Stromal cell of bone marrow (primary cell): Measurements from ENCODE around the gene HAUS3.
"Not testable (repeated sequence)": the region's sequence is repeated elsewhere in the genome, so short reads cannot be mapped to it uniquely, and the experiment has no call there.

Source experiments
- DNase-seq: peaks from one replicate; pipeline ENCODE4 v3.0.0-alpha.2; 2012; ENCODE audit warnings: low read depth

The HAUS3 gene

GRCh38 chr4:2275546-2276251 lies 33.8 kb upstream of the HAUS3 start:
- no peak for DNase-seq

- DNase-seq, result not testable (repeated sequence)
These were observed 33.1 kb upstream of the HAUS3 start for GRCh38 chr4:2275044-2275397.

- no peak for DNase-seq
These were observed 32.6 kb upstream of the HAUS3 start for GRCh38 chr4:2274320-2275043.

GRCh38 chr4:2273657-2274319 lies 31.9 kb upstream of the HAUS3 start:
- DNase-seq, result no peak

- DNase-seq, result no peak
These were observed 31.3 kb upstream of the HAUS3 start for GRCh38 chr4:2273221-2273620.

GRCh38 chr4:2272828-2273120 lies 30.9 kb upstream of the HAUS3 start:
- DNase-seq, result no peak

GRCh38 chr4:2272026-2272827 lies 30.3 kb upstream of the HAUS3 start:
- DNase-seq, result no peak

- no peak for DNase-seq
These were observed 29.5 kb upstream of the HAUS3 start for GRCh38 chr4:2271279-2272025.

GRCh38 chr4:2270341-2271165 lies 28.6 kb upstream of the HAUS3 start:
- DNase-seq, result no peak

- DNase-seq, result no peak
These were observed 27.8 kb upstream of the HAUS3 start for GRCh38 chr4:2269618-2270163.

GRCh38 chr4:2269206-2269531 lies 27.2 kb upstream of the HAUS3 start:
- no peak for DNase-seq

- DNase-seq, result no peak
These were observed 26.7 kb upstream of the HAUS3 start for GRCh38 chr4:2268357-2269205.

- DNase-seq, result no peak
These were observed 25.9 kb upstream of the HAUS3 start for GRCh38 chr4:2267841-2268240.

- no peak for DNase-seq
These were observed 25.4 kb upstream of the HAUS3 start for GRCh38 chr4:2267320-2267811.

- DNase-seq, result no peak
These were observed 24.9 kb upstream of the HAUS3 start for GRCh38 chr4:2266821-2267220.

GRCh38 chr4:2266181-2266580 lies 24.3 kb upstream of the HAUS3 start:
- peak; percentile 71 for DNase-seq

GRCh38 chr4:2265113-2266110 lies 23.5 kb upstream of the HAUS3 start:
- DNase-seq, result no peak

- no peak for DNase-seq
These were observed 22.6 kb upstream of the HAUS3 start for GRCh38 chr4:2264481-2265041.
